Measurements from ENCODE around the gene JAGN1. TPM values are rescaled to one million over a fixed set of nuclear protein-coding genes. Genes with fewer than 3 reads are reported as not detected.
"Not testable (repeated sequence)": the region's sequence is repeated elsewhere in the genome, so short reads cannot be mapped to it uniquely, and the experiment has no call there.

JAGN1 gene
- total RNA-seq, 6 experiments from 2014 or later, result 23.9 to 28.7 (median 26.5) TPM

GRCh38 chr3:9848860-9849259, 41.5 kb upstream of the JAGN1 start:
- H3K27ac Mint-ChIP-seq; H3K4me1 Mint-ChIP-seq (ENCODE audit: low read depth); H3K27me3 Mint-ChIP-seq (ENCODE audit: insufficient read depth); H3K36me3 Mint-ChIP-seq (ENCODE audit: low read depth); H3K4me3 Mint-ChIP-seq; H3K9me3 Mint-ChIP-seq: not testable (repeated sequence)
- peak; percentile 32 for DNase-seq
- TF ChIP-seq CTCF (IDR thresholded peaks at IDR 0.05), result peak; percentile 83

GRCh38 chr3:9851383-9851782, 39.0 kb upstream of the JAGN1 start:
- H3K27ac Mint-ChIP-seq; H3K9me3 Mint-ChIP-seq; H3K4me3 Mint-ChIP-seq; H3K4me1 Mint-ChIP-seq (ENCODE audit: low read depth); H3K27me3 Mint-ChIP-seq (ENCODE audit: insufficient read depth); DNase-seq; H3K36me3 Mint-ChIP-seq (ENCODE audit: low read depth): not testable (repeated sequence)

- H3K4me3 Mint-ChIP-seq; H3K9me3 Mint-ChIP-seq; H3K36me3 Mint-ChIP-seq (ENCODE audit: low read depth); H3K27me3 Mint-ChIP-seq (ENCODE audit: insufficient read depth); DNase-seq; H3K27ac Mint-ChIP-seq; H3K4me1 Mint-ChIP-seq (ENCODE audit: low read depth): not testable (repeated sequence)
Observed at GRCh38 chr3:9851926-9852325, 38.5 kb upstream of the JAGN1 start.

GRCh38 chr3:9852528-9852927, 37.9 kb upstream of the JAGN1 start:
- Mint-ChIP-seq H3K4me3 (no peak overlapping the region), H3K27ac (no peak overlapping the region), H3K27me3 (ENCODE audit: insufficient read depth) (peaks cover 4% of the 10 kb centered on the region), H3K9me3 (no peaks in the 10 kb centered on the region), H3K4me1 (ENCODE audit: low read depth) (no peaks in the 10 kb centered on the region), H3K36me3 (ENCODE audit: low read depth) (no peaks in the 10 kb centered on the region)
- DNase-seq, result no peak
- no peak for TF ChIP-seq CTCF (IDR thresholded peaks at IDR 0.05)

- not testable (repeated sequence) for H3K27ac Mint-ChIP-seq; DNase-seq; H3K36me3 Mint-ChIP-seq (ENCODE audit: low read depth); H3K4me1 Mint-ChIP-seq (ENCODE audit: low read depth); H3K27me3 Mint-ChIP-seq (ENCODE audit: insufficient read depth); H3K4me3 Mint-ChIP-seq; H3K9me3 Mint-ChIP-seq
Observed at GRCh38 chr3:9854291-9854940, 36.0 kb upstream of the JAGN1 start.

- TF ChIP-seq CTCF (IDR thresholded peaks at IDR 0.05), result no peak
- DNase-seq, result no peak
- Mint-ChIP-seq H3K27ac (no peak overlapping the region), H3K4me1 (ENCODE audit: low read depth) (no peaks in the 10 kb centered on the region), H3K36me3 (ENCODE audit: low read depth) (no peaks in the 10 kb centered on the region), H3K27me3 (ENCODE audit: insufficient read depth) (peaks cover 4% of the 10 kb centered on the region), H3K9me3 (no peaks in the 10 kb centered on the region), H3K4me3 (no peak overlapping the region)
Observed at GRCh38 chr3:9855594-9855993, 34.8 kb upstream of the JAGN1 start.

GRCh38 chr3:9859530-9860025, 30.8 kb upstream of the JAGN1 start:
- H3K4me1 Mint-ChIP-seq (ENCODE audit: low read depth), result peaks cover 5% of the 10 kb centered on the region
- peaks cover 3% of the 10 kb centered on the region; the same call in 1 of the 2 replicates for H3K27me3 Mint-ChIP-seq (ENCODE audit: insufficient read depth)
- no peak for DNase-seq
- no peak overlapping the region for H3K4me3 Mint-ChIP-seq
- H3K9me3 Mint-ChIP-seq, result no peaks in the 10 kb centered on the region
- no peak overlapping the region for H3K27ac Mint-ChIP-seq
- no peaks in the 10 kb centered on the region for H3K36me3 Mint-ChIP-seq (ENCODE audit: low read depth)
- TF ChIP-seq CTCF (IDR thresholded peaks at IDR 0.05), result no peak

Data from HFFc6 (cell line).